ENCODE results near the gene ULK1.
A peak's percentile ranks its signal among the peaks of the same experiment; 100 is the strongest.
"Not testable (repeated sequence)": the region's sequence is repeated elsewhere in the genome, so short reads cannot be mapped to it uniquely, and the experiment has no call there.

ULK1 gene

GRCh38 chr12:131948166-131948712 lies 53.8 kb downstream of the ULK1 start:
- H3K4me3 ChIP-seq = no peak overlapping the region
- TF ChIP-seq, protein P1, sequence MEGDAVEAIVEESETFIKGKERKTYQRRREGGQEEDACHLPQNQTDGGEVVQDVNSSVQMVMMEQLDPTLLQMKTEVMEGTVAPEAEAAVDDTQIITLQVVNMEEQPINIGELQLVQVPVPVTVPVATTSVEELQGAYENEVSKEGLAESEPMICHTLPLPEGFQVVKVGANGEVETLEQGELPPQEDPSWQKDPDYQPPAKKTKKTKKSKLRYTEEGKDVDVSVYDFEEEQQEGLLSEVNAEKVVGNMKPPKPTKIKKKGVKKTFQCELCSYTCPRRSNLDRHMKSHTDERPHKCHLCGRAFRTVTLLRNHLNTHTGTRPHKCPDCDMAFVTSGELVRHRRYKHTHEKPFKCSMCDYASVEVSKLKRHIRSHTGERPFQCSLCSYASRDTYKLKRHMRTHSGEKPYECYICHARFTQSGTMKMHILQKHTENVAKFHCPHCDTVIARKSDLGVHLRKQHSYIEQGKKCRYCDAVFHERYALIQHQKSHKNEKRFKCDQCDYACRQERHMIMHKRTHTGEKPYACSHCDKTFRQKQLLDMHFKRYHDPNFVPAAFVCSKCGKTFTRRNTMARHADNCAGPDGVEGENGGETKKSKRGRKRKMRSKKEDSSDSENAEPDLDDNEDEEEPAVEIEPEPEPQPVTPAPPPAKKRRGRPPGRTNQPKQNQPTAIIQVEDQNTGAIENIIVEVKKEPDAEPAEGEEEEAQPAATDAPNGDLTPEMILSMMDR (IDR thresholded peaks at IDR 0.05) = no peak
- H3K4me1 ChIP-seq = peaks cover 0 to 40% (median 20%) of the 10 kb centered on the region in 4 donors
- H3K27me3 ChIP-seq = no peaks in the 10 kb centered on the region
- peaks cover 6 to 19% (median 8%) of the 10 kb centered on the region in 3 donors for H3K36me3 ChIP-seq
- DNase-seq = peak in 1 of 2 donors; percentile 21
- H3K9me3 ChIP-seq = no peaks in the 10 kb centered on the region
- H3K27ac ChIP-seq = peak overlapping the region; percentile 80 to 86
- intact Hi-C loops (cut with DNase I; ENCODE audit: low total_unique reads) = loop anchor here (5.0 kb wide), 1 partner anchor 51 kb away; no protein-coding TSS in a partner anchor

DNA sequence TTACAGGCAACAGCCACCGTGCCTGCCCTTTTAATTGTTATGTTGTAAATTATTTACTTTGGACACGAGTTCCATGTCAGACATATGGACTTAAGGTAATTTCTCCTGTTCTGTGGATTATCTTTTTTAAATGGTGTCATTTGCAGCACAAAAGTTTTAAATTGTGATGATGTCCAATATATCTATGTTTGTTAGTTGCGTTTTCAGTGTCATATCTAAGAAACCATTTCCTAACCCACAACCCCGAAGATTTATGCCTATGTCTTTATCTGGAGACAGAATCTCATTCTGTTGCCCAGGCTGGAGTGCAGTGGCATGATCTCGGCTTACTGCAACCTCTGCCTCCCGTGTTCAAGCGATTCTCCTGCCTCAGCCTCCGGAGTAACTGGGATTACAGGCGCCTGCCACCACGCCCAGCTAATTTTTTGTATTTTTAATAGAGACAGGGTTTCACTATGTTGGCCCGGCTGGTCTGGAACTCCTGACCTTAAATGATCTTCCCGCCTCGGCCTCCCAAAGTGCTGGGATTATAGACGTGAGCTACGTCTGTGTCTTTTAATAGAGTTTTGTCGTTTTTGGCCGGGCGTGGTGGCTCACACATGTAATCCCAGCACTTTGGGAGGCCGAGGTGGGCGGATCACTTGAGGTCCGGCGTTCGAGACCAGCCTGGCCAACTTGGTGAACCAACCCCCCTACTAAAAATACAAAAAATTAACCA lies 54.5 kb downstream of the ULK1 start:
- intact Hi-C loops (cut with DNase I; ENCODE audit: low total_unique reads) = loop anchor here (5.0 kb wide), 1 partner anchor 52 kb away; no protein-coding TSS in a partner anchor
- Histone ChIP-seq H3K4me3 (peak overlapping the region; percentile 86 to 97), H3K27ac (peak overlapping the region; percentile 80 to 86), H3K36me3 (peaks cover 4 to 13% (median 6%) of the 10 kb centered on the region in 3 donors), H3K4me1 (peaks cover 0 to 42% (median 20%) of the 10 kb centered on the region in 4 donors)
- H3K27me3 ChIP-seq, H3K9me3 ChIP-seq: not testable (repeated sequence)
- DNase-seq = peak in 1 of 2 donors; percentile 42

- Histone ChIP-seq H3K27me3 (no peaks in the 10 kb centered on the region), H3K4me3 (peak within 1 kb of the TSS; percentile 86 to 97), H3K4me1 (peaks cover 0 to 42% (median 20%) of the 10 kb centered on the region in 4 donors), H3K9me3 (no peaks in the 10 kb centered on the region), H3K27ac (peak within 1 kb of the TSS; percentile 80 to 86), H3K36me3 (peaks cover 0 to 5% (median 4%) of the 10 kb centered on the region in 3 donors)
- TF ChIP-seq, protein P1 (IDR thresholded peaks at IDR 0.05) = peak; percentile 38 to 55
- intact Hi-C loops (cut with DNase I; ENCODE audit: low total_unique reads) = loop anchor here (5.0 kb wide), 1 partner anchor 52 kb away; no protein-coding TSS in a partner anchor
- peak; percentile 96 to 98 for DNase-seq
Measured at GRCh38 chr12:131949431-131950181, 55.2 kb downstream of the ULK1 start, which contains the start of gene EP400. Gene EP400 (plus strand): TSS chr12:131949942. CDS start chr12:131960620, 10,678 bp downstream.

GRCh38 chr12:131950182-131950913 lies 55.9 kb downstream of the ULK1 start:
- Histone ChIP-seq H3K27me3 (no peaks in the 10 kb centered on the region), H3K4me3 (peak overlapping the region; percentile 86 to 97), H3K9me3 (no peaks in the 10 kb centered on the region), H3K4me1 (peaks cover 0 to 42% (median 20%) of the 10 kb centered on the region in 4 donors), H3K36me3 (no peaks in the 10 kb centered on the region), H3K27ac (peak overlapping the region; percentile 80 to 86)
- DNase-seq = peak in 1 of 2 donors; percentile 71
- intact Hi-C loops (cut with DNase I; ENCODE audit: low total_unique reads) = no loop called here
- TF ChIP-seq, protein P1 (IDR thresholded peaks at IDR 0.05) = no peak

GRCh38 chr12:131953810-131954209 lies 59.4 kb downstream of the ULK1 start:
- peak in 1 of 2 donors; percentile 21 for DNase-seq
- H3K27me3 ChIP-seq; intact Hi-C loops (cut with DNase I; ENCODE audit: low total_unique reads); H3K4me3 ChIP-seq; H3K9me3 ChIP-seq; H3K36me3 ChIP-seq; H3K27ac ChIP-seq: not testable (repeated sequence)
- peaks cover 0 to 58% (median 26%) of the 10 kb centered on the region in 4 donors for H3K4me1 ChIP-seq

DNA sequence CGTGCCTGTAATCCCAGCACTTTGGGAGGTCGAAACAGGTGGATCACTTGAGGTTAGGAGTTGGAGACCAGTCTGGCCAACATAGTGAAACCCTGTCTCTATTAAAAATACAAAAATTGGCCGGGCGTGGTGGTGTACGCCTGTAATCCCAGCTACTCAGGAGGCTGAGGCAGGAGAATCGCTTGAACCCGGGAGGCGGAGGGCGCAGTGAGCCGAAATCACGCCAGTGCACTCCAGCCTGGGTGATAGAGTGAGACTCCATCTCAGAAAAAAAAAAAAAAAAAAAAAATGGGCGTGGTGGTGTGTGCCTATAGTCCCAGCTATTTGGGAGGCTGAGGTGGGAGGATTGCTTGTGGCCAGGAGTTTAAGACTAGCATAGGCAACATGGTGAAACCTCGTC lies 60.0 kb downstream of the ULK1 start:
- intact Hi-C loops (cut with DNase I; ENCODE audit: low total_unique reads) = not testable (repeated sequence)

More for the DNA sequence above, 60.0 kb downstream of the ULK1 start:
- H3K36me3 ChIP-seq, DNase-seq, H3K4me3 ChIP-seq, H3K27me3 ChIP-seq, H3K27ac ChIP-seq, H3K9me3 ChIP-seq: not testable (repeated sequence)
- H3K4me1 ChIP-seq = peaks cover 0 to 59% (median 26%) of the 10 kb centered on the region in 4 donors

Measured in tibial artery (tissue), 4 donors.